Measurements from ENCODE around the gene NFIC.

NFIC gene

DNA sequence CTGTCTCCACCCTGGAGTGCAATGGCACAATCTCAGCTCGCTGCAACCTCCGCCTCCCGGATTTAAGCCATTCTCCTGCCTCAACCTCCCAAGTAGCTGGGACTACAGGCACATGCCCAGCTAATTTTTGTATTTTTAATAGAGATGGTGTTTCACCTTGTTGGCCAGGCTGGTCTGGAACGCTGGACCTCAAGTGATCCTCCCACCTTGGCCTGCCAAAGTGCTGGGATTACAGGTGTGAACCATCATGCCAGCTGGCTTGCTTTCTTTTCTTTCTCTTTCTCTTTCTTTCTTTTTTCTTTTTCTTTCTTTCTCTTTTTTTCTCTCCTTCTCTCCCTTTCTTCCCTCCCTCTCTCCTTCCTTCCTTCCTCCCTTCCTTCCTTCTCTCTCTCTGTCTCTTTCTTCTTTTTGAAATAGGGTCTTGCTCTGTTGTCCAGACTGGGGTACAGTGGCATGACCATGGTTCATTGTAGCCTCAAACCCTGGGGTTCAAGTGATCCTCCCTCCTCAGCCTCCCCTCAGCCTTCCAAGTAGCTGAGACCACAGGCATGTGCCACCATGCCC is 33.3 kb upstream of the NFIC start:
- ATAC-seq: no peak
- no peak for TF ChIP-seq ESRRG (CRISPR knock-in tag; IDR thresholded peaks at IDR 0.05)
- no peak for TF ChIP-seq ISL1 (CRISPR knock-in tag; IDR thresholded peaks at IDR 0.05)
- TF ChIP-seq BACH2 (CRISPR knock-in tag; IDR thresholded peaks at IDR 0.05; ENCODE audit: borderline replicate concordance): no peak
- TF ChIP-seq, protein P1, sequence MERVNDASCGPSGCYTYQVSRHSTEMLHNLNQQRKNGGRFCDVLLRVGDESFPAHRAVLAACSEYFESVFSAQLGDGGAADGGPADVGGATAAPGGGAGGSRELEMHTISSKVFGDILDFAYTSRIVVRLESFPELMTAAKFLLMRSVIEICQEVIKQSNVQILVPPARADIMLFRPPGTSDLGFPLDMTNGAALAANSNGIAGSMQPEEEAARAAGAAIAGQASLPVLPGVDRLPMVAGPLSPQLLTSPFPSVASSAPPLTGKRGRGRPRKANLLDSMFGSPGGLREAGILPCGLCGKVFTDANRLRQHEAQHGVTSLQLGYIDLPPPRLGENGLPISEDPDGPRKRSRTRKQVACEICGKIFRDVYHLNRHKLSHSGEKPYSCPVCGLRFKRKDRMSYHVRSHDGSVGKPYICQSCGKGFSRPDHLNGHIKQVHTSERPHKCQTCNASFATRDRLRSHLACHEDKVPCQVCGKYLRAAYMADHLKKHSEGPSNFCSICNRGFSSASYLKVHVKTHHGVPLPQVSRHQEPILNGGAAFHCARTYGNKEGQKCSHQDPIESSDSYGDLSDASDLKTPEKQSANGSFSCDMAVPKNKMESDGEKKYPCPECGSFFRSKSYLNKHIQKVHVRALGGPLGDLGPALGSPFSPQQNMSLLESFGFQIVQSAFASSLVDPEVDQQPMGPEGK (CRISPR knock-in tag; IDR thresholded peaks at IDR 0.05; ENCODE audit: borderline replicate concordance): no peak
- no peak for TF ChIP-seq ZFP3 (CRISPR knock-in tag; IDR thresholded peaks at IDR 0.05)
- no peak for TF ChIP-seq TSHZ2 (CRISPR knock-in tag; IDR thresholded peaks at IDR 0.05)
- TF ChIP-seq OSR1 (CRISPR knock-in tag; IDR thresholded peaks at IDR 0.05): no peak
- no peak for TF ChIP-seq CSRNP3 (CRISPR knock-in tag; IDR thresholded peaks at IDR 0.05)
- no peak for TF ChIP-seq ZNF8 (CRISPR knock-in tag; IDR thresholded peaks at IDR 0.05)
- no peak for TF ChIP-seq ZFP30 (CRISPR knock-in tag; IDR thresholded peaks at IDR 0.05)
- no peak for TF ChIP-seq TCF4 (CRISPR knock-in tag; IDR thresholded peaks at IDR 0.05; ENCODE audit: borderline replicate concordance)
- no peak for TF ChIP-seq CREB5 (CRISPR knock-in tag; IDR thresholded peaks at IDR 0.05; ENCODE audit: low read depth)
- TF ChIP-seq ARNTL (CRISPR knock-in tag; IDR thresholded peaks at IDR 0.05; ENCODE audit: borderline replicate concordance, low read depth): no peak
- no peak for TF ChIP-seq TOX (CRISPR knock-in tag; IDR thresholded peaks at IDR 0.05; ENCODE audit: borderline replicate concordance)
- no peak for TF ChIP-seq ZNF70 (CRISPR knock-in tag; IDR thresholded peaks at IDR 0.05)
- TF ChIP-seq PPARA (CRISPR knock-in tag; IDR thresholded peaks at IDR 0.05; ENCODE audit: borderline replicate concordance): no peak

- ATAC-seq: no peak
- no peak for TF ChIP-seq CREB5 (CRISPR knock-in tag; IDR thresholded peaks at IDR 0.05; ENCODE audit: low read depth)
- TF ChIP-seq ESRRG (CRISPR knock-in tag; IDR thresholded peaks at IDR 0.05): no peak
- TF ChIP-seq ZNF565 (CRISPR knock-in tag; conservative IDR thresholded peaks at IDR 0.05; ENCODE audit: low read depth): no peak
- TF ChIP-seq PPARA (CRISPR knock-in tag; IDR thresholded peaks at IDR 0.05; ENCODE audit: borderline replicate concordance): no peak
- no peak for TF ChIP-seq TSHZ2 (CRISPR knock-in tag; IDR thresholded peaks at IDR 0.05)
- no peak for TF ChIP-seq ZNF8 (CRISPR knock-in tag; IDR thresholded peaks at IDR 0.05)
- TF ChIP-seq TOX (CRISPR knock-in tag; IDR thresholded peaks at IDR 0.05; ENCODE audit: borderline replicate concordance): no peak
- no peak for TF ChIP-seq ISL1 (CRISPR knock-in tag; IDR thresholded peaks at IDR 0.05)
- TF ChIP-seq BACH2 (CRISPR knock-in tag; IDR thresholded peaks at IDR 0.05; ENCODE audit: borderline replicate concordance): no peak
- TF ChIP-seq, protein P1 (CRISPR knock-in tag; IDR thresholded peaks at IDR 0.05; ENCODE audit: borderline replicate concordance): no peak
- no peak for TF ChIP-seq ZFP30 (CRISPR knock-in tag; IDR thresholded peaks at IDR 0.05)
- TF ChIP-seq ZNF70 (CRISPR knock-in tag; IDR thresholded peaks at IDR 0.05): no peak
- no peak for TF ChIP-seq ARNTL (CRISPR knock-in tag; IDR thresholded peaks at IDR 0.05; ENCODE audit: borderline replicate concordance, low read depth)
- TF ChIP-seq SNAI2 (CRISPR knock-in tag; IDR thresholded peaks at IDR 0.05): no peak
- no peak for TF ChIP-seq ZFP3 (CRISPR knock-in tag; IDR thresholded peaks at IDR 0.05)
- no peak for TF ChIP-seq TCF4 (CRISPR knock-in tag; IDR thresholded peaks at IDR 0.05; ENCODE audit: borderline replicate concordance)
- no peak for TF ChIP-seq POU6F1 (CRISPR knock-in tag; IDR thresholded peaks at IDR 0.05; ENCODE audit: borderline replicate concordance, low read depth)
- TF ChIP-seq OSR1 (CRISPR knock-in tag; IDR thresholded peaks at IDR 0.05): no peak
- no peak for TF ChIP-seq GLIS3 (CRISPR knock-in tag; IDR thresholded peaks at IDR 0.05)
- no peak for TF ChIP-seq RARB (CRISPR knock-in tag; IDR thresholded peaks at IDR 0.05)
These were observed 32.7 kb upstream of the NFIC start for GRCh38 chr19:3333662-3334061.
